IPS-NIHi11 (cell line): ENCODE data around the gene COG7.
A peak's percentile ranks its signal among the peaks of the same experiment; 100 is the strongest.

ENCODE experiments used
- DNase-seq: peaks from one replicate; pipeline ENCODE4 v3.0.0; 2012; ENCODE audit warnings: mixed read lengths, low spot score

The COG7 gene

GRCh38 chr16:23359092-23359760 is 93.8 kb downstream of the COG7 start:
- DNase-seq = no peak

- no peak for DNase-seq
Measured at GRCh38 chr16:23357761-23358290, 95.2 kb downstream of the COG7 start.

GRCh38 chr16:23356941-23357340 is 96.0 kb downstream of the COG7 start:
- DNase-seq = no peak

- no peak for DNase-seq
Measured at GRCh38 chr16:23355106-23355670, 97.8 kb downstream of the COG7 start.

- DNase-seq = no peak
Measured at GRCh38 chr16:23354246-23354645, 98.7 kb downstream of the COG7 start.

- DNase-seq = no peak
Measured at GRCh38 chr16:23353440-23353839, 99.5 kb downstream of the COG7 start.

GRCh38 chr16:23351360-23351759 is 101.6 kb downstream of the COG7 start:
- no peak for DNase-seq

- peak; percentile 64 for DNase-seq
Measured at GRCh38 chr16:23348579-23349469, 104.2 kb downstream of the COG7 start.

- DNase-seq = no peak
Measured at GRCh38 chr16:23345237-23345636, 107.8 kb downstream of the COG7 start.

GRCh38 chr16:23343643-23344612 is 109.1 kb downstream of the COG7 start:
- DNase-seq = peak; percentile 47

- no peak for DNase-seq
Measured at GRCh38 chr16:23342083-23342640, 110.8 kb downstream of the COG7 start.

GRCh38 chr16:23339787-23340186 is 113.2 kb downstream of the COG7 start:
- DNase-seq = no peak
